Measurements from ENCODE around the gene KCNJ4.
A peak's percentile ranks its signal among the peaks of the same experiment; 100 is the strongest.

KCNJ4 gene

GRCh38 chr22:38426628-38427027 is 28.4 kb downstream of the KCNJ4 start:
- Histone ChIP-seq H3K9ac (ENCODE audit: low read depth, low read length, poor library complexity) (peak overlapping the region; percentile 4), H4K8ac (ENCODE audit: low read depth, low read length) (peak overlapping the region; percentile 10), H3K4me1 (ENCODE audit: control insufficient read depth in 2 of 2, insufficient read depth in 1 of 2, low read depth in 1 of 2, low read length in 2 of 2) (peaks cover 13 to 18% of the 10 kb centered on the region in 2 donors), H3K4me2 (ENCODE audit: insufficient read depth, low read length, poor library complexity, severe bottlenecking) (no peak overlapping the region), H3K18ac (ENCODE audit: low read length) (peak overlapping the region; percentile 17), H3K79me1 (ENCODE audit: low read depth, low read length) (no peaks in the 10 kb centered on the region), H2AFZ (ENCODE audit: low read length) (no peak overlapping the region), H3K9me3 (replicated peaks in 1 of 2; ENCODE audit: control insufficient read depth in 2 of 2, insufficient read depth in 1 of 2, low read depth in 1 of 2, low read length in 2 of 2) (peaks cover 0 to 3% of the 10 kb centered on the region in 2 donors), H3K36me3 (replicated peaks in 1 of 2; ENCODE audit: control insufficient read depth in 2 of 2, insufficient read depth in 2 of 2, low read length in 2 of 2) (no peaks in the 10 kb centered on the region), H3K4ac (ENCODE audit: low read length) (no peak overlapping the region), H2BK12ac (ENCODE audit: low read length) (no peak overlapping the region), H3K4me3 (ENCODE audit: low read length in 2 of 2) (no peak overlapping the region), H2BK5ac (ENCODE audit: low read length) (no peak overlapping the region), H2BK120ac (ENCODE audit: low read depth, low read length) (no peak overlapping the region), H3K14ac (ENCODE audit: low read length) (peak overlapping the region; percentile 38), H2BK15ac (ENCODE audit: low read length) (no peak overlapping the region), H4K91ac (ENCODE audit: low read depth, low read length, poor library complexity) (no peak overlapping the region), H3K27me3 (ENCODE audit: control insufficient read depth in 3 of 3, insufficient read depth in 3 of 3, low read depth in 1 of 3, low read length in 3 of 3) (no peaks in the 10 kb centered on the region), H3K27ac (replicated peaks; ENCODE audit: low read length) (no peak overlapping the region), H3K23ac (ENCODE audit: low read depth, low read length, poor library complexity) (peak overlapping the region; percentile 63), H2AK5ac (ENCODE audit: low read depth, low read length) (peak overlapping the region; percentile 79)
- DNase-seq (ENCODE audit: low spot score): no peak
- no CpG with 5 or more reads among the region's 17 CpGs for WGBS, 2 donors (ENCODE audit: extremely low coverage in 2 of 2, insufficient read length in 2 of 2, insufficient replicate concordance in 1 of 2)

DNA sequence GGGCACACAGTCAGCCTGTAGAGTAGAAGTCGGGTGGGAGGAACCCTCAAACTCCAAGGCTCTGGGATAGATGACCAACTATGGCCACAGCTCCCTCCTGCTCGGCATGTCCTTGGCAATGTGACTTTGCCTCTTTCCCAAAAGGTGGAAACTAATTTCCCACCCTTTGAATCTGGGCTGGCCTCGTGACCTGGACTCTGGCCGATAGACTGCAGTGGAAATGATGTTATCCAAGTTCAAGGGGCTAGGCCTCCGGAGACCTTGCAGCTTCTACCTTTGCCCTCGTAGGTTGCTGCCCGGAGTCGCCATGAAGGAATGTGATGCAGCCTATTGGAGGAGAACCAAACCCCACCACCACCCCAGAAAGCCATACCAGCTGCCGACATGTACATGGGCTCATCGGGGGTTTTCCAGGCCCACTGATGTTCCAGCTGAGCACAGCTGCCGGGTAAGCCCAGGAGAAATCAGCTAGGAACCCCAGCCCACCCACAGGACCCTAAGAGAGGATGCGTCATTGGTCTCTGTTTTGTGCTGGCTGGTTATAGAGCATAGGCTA is 30.4 kb downstream of the KCNJ4 start:
- H2BK12ac ChIP-seq (ENCODE audit: low read length): no peak overlapping the region
- no CpG with 5 or more reads among the region's 12 CpGs for WGBS, 2 donors (ENCODE audit: extremely low coverage in 2 of 2, insufficient read length in 2 of 2, insufficient replicate concordance in 1 of 2)
- peak overlapping the region; percentile 68 for H2BK5ac ChIP-seq (ENCODE audit: low read length)
- no peak overlapping the region for H3K4me3 ChIP-seq (ENCODE audit: low read length in 2 of 2)
- H3K23ac ChIP-seq (ENCODE audit: low read depth, low read length, poor library complexity): peak overlapping the region; percentile 29
- no peak overlapping the region for H3K14ac ChIP-seq (ENCODE audit: low read length)
- H2BK120ac ChIP-seq (ENCODE audit: low read depth, low read length): no peak overlapping the region
- no peak overlapping the region for H3K4ac ChIP-seq (ENCODE audit: low read length)
- H2AK5ac ChIP-seq (ENCODE audit: low read depth, low read length): no peak overlapping the region
- H3K9ac ChIP-seq (ENCODE audit: low read depth, low read length, poor library complexity): no peak overlapping the region
- no peak overlapping the region for H3K4me2 ChIP-seq (ENCODE audit: insufficient read depth, low read length, poor library complexity, severe bottlenecking)
- no peaks in the 10 kb centered on the region for H3K79me1 ChIP-seq (ENCODE audit: low read depth, low read length)
- no peak overlapping the region for H2AFZ ChIP-seq (ENCODE audit: low read length)
- H3K18ac ChIP-seq (ENCODE audit: low read length): no peak overlapping the region
- H2BK15ac ChIP-seq (ENCODE audit: low read length): no peak overlapping the region
- peaks cover 0 to 3% of the 10 kb centered on the region in 2 donors for H3K9me3 ChIP-seq (replicated peaks in 1 of 2; ENCODE audit: control insufficient read depth in 2 of 2, insufficient read depth in 1 of 2, low read depth in 1 of 2, low read length in 2 of 2)
- H3K27ac ChIP-seq (replicated peaks; ENCODE audit: low read length): no peak overlapping the region
- no peak for DNase-seq (ENCODE audit: low spot score)
- no peaks in the 10 kb centered on the region for H3K36me3 ChIP-seq (replicated peaks in 1 of 2; ENCODE audit: control insufficient read depth in 2 of 2, insufficient read depth in 2 of 2, low read length in 2 of 2)
- peak overlapping the region; percentile 9 for H4K91ac ChIP-seq (ENCODE audit: low read depth, low read length, poor library complexity)
- peaks cover 0 to 4% (median 0%) of the 10 kb centered on the region in 3 experiments for H3K27me3 ChIP-seq (ENCODE audit: control insufficient read depth in 3 of 3, insufficient read depth in 3 of 3, low read depth in 1 of 3, low read length in 3 of 3)
- no peak overlapping the region for H4K8ac ChIP-seq (ENCODE audit: low read depth, low read length)
- H3K4me1 ChIP-seq (ENCODE audit: control insufficient read depth in 2 of 2, insufficient read depth in 1 of 2, low read depth in 1 of 2, low read length in 2 of 2): peaks cover 9 to 13% of the 10 kb centered on the region in 2 donors

- Histone ChIP-seq H4K8ac (ENCODE audit: low read depth, low read length) (no peak overlapping the region), H3K4me2 (ENCODE audit: insufficient read depth, low read length, poor library complexity, severe bottlenecking) (no peak overlapping the region), H3K23ac (ENCODE audit: low read depth, low read length, poor library complexity) (peak overlapping the region; percentile 29), H3K4me3 (ENCODE audit: low read length in 2 of 2) (no peak overlapping the region), H3K9me3 (replicated peaks in 1 of 2; ENCODE audit: control insufficient read depth in 2 of 2, insufficient read depth in 1 of 2, low read depth in 1 of 2, low read length in 2 of 2) (peaks cover 0 to 3% of the 10 kb centered on the region in 2 donors), H3K4ac (ENCODE audit: low read length) (no peak overlapping the region), H2AFZ (ENCODE audit: low read length) (no peak overlapping the region), H2BK5ac (ENCODE audit: low read length) (no peak overlapping the region), H3K18ac (ENCODE audit: low read length) (peak overlapping the region; percentile 44), H3K4me1 (ENCODE audit: control insufficient read depth in 2 of 2, insufficient read depth in 1 of 2, low read depth in 1 of 2, low read length in 2 of 2) (peaks cover 9% of the 10 kb centered on the region in 2 donors), H3K36me3 (replicated peaks in 1 of 2; ENCODE audit: control insufficient read depth in 2 of 2, insufficient read depth in 2 of 2, low read length in 2 of 2) (no peaks in the 10 kb centered on the region), H3K79me1 (ENCODE audit: low read depth, low read length) (no peaks in the 10 kb centered on the region), H2AK5ac (ENCODE audit: low read depth, low read length) (no peak overlapping the region), H2BK12ac (ENCODE audit: low read length) (no peak overlapping the region), H2BK120ac (ENCODE audit: low read depth, low read length) (no peak overlapping the region), H2BK15ac (ENCODE audit: low read length) (no peak overlapping the region), H3K27ac (replicated peaks; ENCODE audit: low read length) (no peak overlapping the region), H3K27me3 (ENCODE audit: control insufficient read depth in 3 of 3, insufficient read depth in 3 of 3, low read depth in 1 of 3, low read length in 3 of 3) (peaks cover 0 to 11% (median 0%) of the 10 kb centered on the region in 3 experiments), H3K9ac (ENCODE audit: low read depth, low read length, poor library complexity) (no peak overlapping the region), H4K91ac (ENCODE audit: low read depth, low read length, poor library complexity) (peak overlapping the region; percentile 9), H3K14ac (ENCODE audit: low read length) (no peak overlapping the region)
- WGBS, 2 donors (ENCODE audit: extremely low coverage in 2 of 2, insufficient read length in 2 of 2, insufficient replicate concordance in 1 of 2): no CpG with 5 or more reads among the region's 18 CpGs
- DNase-seq (ENCODE audit: low spot score): no peak
These were observed 31.2 kb downstream of the KCNJ4 start for GRCh38 chr22:38423512-38424503.

Measured in neuronal stem cell (in vitro differentiated cells).